GM10266 (cell line): Measurements from ENCODE around the gene VASP.

Experiments
- DNase-seq: peaks from one replicate; pipeline ENCODE4 v3.0.0; 2012; ENCODE audit errors: extremely low spot score
- CTCF ChIP-seq: IDR thresholded peaks from 2 replicates; pipeline ENCODE4 v1.5.1; 2012; ENCODE audit warnings: mild to moderate bottlenecking, low read depth; ENCODE audit not compliant: control insufficient read depth, insufficient read depth; ENCODE audit errors: missing control alignments

The VASP gene

GRCh38 chr19:45517238-45517637 is 10.0 kb downstream of the VASP start:
- TF ChIP-seq CTCF = no peak
- DNase-seq = no peak

DNA sequence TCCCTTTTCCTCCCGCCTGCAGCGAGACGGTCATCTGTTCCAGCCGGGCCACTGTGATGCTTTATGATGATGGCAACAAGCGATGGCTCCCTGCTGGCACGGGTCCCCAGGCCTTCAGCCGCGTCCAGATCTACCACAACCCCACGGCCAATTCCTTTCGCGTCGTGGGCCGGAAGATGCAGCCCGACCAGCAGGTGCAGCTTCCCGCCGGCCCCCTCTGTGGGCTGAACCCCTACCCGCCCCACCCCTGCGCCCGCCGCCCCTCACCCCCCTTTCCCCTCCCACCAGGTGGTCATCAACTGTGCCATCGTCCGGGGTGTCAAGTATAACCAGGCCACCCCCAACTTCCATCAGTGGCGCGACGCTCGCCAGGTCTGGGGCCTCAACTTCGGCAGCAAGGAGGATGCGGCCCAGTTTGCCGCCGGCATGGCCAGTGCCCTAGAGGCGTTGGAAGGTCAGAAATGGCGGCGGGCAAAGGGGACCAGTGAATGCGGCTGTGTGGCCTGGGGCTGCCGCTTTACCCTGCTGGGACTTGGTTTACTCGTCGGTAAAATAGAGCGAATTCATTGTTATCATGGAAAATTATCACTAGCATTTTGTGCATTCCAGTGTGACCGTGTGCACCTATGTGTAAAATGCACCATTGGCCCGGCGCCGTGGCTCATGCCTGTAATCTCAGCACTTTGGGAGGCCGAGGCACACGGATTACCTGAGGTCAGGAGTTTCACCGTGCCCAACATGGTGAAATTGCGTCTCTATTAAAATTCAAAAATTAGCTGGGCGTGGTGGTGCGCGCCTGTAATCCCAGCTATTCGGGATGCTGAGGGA is 10.6 kb downstream of the VASP start:
- no peak for DNase-seq

DNA sequence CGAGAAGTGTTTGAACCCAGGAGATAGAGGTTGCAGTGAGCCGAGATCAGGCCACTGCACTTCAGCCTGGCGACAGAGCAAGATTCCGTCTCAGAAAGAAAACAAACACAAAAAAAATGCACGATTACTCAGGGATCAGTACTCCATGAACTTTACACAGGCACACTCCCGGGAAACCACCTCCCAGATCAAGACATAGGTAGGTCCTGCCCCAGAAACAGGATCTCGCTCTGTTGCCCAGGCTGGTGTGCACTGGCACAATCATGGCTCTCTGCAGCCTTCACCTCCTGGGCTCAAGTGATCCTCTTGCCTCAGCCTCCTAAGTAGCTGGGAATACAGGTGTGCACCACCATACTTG is 11.2 kb downstream of the VASP start:
- DNase-seq = no peak
- no peak for TF ChIP-seq CTCF

More for the DNA sequence above, 10.6 kb downstream of the VASP start:
- TF ChIP-seq CTCF = no peak

DNA sequence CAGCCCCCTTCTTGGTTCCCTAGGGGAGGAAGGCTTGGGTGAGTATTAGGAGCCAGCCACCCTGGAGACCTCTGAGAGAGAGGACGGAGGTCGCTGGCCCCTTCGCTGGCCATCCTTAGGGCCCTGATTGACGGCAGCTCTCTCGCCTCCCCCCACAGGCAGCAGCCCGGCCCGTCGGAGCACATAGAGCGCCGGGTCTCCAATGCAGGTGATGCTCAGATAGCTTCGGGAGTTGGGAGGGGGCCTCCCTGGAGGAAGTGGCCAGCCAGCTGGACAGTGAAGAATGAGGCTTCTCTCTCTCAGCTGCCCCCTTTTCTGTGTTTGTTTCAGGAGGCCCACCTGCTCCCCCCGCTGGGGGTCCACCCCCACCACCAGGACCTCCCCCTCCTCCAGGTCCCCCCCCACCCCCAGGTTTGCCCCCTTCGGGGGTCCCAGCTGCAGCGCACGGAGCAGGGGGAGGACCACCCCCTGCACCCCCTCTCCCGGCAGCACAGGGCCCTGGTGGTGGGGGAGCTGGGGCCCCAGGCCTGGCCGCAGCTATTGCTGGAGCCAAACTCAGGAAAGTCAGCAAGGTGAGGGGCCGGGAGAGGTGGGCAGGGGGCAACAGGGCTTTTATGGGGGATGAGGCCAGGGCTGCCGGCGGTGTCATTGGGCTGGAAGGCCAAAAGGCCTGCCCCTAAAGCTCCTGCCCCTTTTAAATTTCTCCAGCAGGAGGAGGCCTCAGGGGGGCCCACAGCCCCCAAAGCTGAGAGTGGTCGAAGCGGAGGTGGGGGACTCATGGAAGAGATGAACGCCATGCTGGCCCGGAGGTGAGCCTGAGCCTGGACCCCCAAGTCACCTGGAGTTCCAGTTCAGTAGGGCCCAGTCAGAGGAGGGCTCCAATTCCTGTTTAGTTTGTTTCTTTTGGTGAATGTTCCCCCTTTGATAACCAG is 15.0 kb downstream of the VASP start:
- no peak for TF ChIP-seq CTCF
- no peak for DNase-seq

GRCh38 chr19:45523642-45524256 is 16.5 kb downstream of the VASP start:
- TF ChIP-seq CTCF = peak; percentile 87
- peak; percentile 92 for DNase-seq

DNA sequence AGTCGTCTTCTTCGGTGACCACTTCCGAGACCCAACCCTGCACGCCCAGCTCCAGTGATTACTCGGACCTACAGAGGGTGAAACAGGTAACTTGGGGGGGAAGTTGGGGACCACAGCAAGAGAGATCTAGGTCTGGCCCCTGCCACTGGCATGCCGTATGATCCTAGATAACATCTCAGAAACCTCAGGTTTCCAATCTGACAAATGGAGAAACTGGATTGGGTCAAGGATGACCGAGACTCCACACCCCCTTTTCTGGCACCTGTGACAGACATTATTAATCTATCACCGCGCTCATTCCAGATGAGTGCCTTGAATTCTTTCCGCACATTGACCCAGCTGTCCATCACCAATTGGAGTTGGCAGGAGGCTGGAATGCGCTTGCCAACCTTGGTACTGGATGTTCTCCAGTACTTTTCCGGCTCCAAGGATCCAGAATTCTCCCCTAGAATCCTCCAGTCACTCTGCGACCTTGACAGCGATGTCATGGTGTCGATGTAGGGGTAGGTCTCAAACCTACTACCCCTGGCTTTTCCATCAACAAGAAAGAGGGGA is 17.4 kb downstream of the VASP start:
- no peak for DNase-seq
- no peak for TF ChIP-seq CTCF
